ENCODE results near the gene PTPRD.
"Not testable (repeated sequence)": the region's sequence is repeated elsewhere in the genome, so short reads cannot be mapped to it uniquely, and the experiment has no call there.

PTPRD gene

DNA sequence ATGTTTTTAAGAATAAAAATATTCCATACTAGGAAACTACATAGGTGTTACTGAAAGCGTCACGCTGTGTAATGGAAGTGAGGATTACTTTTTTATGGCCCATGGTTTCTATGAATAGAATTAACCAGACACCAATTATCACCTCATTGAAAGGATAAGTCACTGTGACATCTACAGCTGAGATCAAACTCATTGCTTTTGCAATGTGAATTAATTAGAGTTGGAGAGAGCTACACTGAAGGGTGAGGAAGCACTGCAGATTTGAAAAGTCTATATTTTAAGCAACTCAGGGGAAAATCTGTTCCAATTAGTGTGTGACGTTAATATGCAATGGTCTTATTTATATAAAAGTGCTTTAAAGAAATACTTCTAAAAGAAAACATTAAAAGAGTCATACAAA lies 1513.2 kb downstream of the PTPRD start:
- no peak for DNase-seq

DNA sequence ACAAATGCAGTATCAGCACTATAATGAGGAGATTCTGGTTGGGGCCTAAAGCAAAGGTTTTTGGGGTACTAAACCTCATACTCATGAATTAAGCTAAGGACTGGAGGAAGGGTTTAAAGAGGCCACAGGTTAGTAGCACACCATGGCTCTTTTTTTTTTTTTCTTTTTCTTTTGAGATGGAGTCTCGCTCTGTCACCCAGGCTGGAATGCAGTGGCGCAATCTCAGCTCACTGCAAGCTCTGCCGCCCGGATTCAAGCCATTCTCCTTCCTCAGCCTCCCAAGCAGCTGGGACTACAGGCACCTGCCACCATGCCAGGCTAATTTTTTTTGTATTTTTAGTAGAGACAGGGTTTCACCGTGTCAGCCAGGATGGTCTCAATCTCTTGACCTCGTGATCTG lies 1515.5 kb downstream of the PTPRD start:
- not testable (repeated sequence) for DNase-seq

DNA sequence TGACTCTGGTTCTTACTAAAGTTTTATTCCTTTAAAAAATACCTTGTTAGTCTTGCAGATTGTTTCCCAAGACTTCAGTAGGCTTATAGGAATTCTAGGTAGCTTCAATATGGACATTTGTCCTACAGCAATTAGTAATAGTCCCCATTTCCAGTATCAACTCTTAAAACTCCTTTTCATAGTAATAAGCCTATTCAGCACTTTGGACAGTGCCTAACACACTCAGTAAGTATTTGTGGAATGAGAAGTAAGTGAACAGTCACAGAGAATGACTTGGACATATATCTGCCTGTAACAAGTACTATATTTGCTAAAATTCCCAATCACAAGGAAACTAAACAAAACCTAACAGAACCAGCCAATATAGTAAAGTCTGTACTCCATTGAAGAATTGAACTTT lies 1521.4 kb downstream of the PTPRD start:
- no peak for DNase-seq

DNA sequence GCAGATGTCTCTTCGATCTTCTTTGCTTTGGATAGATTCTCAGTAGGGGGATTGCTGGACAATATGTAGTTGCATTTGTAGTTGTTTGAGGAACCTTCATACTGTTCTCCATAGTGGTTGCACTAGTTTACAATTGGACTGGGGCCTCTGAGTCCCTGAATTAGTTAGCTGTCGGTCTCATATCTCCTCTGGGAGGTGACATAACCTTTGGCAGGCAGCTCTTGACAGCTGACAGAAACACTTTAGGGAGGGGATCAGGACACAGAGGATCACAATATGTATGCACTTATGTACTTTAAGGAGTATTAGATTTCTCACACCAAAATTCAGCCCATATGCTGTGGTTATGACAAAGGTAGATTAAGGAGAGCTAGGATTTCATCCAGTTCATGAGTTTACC lies 1533.3 kb downstream of the PTPRD start:
- DNase-seq = no peak

DNA sequence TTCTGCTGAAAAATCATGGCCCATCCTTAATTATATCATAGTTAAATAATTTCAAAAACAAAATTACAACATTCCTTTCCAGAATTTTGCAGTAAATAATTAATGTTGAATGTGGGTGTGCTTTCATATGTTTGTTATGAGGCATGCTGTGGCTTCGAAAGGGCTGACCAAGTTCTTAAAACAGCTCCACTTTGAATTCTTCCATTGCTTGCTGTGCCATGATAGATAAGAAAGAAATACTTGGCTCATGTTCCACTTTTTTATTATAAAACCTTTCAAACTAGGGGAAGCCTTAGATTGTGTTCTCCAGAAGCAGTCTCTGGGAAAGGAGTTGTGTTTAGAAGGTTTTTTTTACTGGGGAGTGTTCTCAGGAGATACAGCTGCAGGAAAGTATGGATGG lies 1534.5 kb downstream of the PTPRD start:
- no peak for DNase-seq

DNA sequence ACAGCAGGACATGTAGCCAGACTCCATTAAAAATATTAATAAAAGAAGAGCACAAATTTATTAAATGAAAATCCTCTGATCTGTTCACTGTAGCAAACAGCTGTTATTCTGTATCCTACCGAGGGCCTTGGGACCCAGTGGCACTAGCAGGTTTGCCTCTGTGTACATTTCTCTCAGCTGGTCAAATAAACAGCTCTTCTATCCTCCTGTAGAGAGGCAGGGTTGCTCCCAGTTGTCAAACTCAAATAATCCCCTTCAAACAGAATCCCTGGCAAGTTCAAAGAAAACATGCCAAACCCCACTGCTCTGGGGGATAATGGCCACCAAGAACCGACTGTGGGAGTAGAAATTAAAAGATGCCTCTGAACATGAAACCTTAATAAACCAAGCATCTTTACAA lies 1551.2 kb downstream of the PTPRD start:
- DNase-seq = no peak

DNA sequence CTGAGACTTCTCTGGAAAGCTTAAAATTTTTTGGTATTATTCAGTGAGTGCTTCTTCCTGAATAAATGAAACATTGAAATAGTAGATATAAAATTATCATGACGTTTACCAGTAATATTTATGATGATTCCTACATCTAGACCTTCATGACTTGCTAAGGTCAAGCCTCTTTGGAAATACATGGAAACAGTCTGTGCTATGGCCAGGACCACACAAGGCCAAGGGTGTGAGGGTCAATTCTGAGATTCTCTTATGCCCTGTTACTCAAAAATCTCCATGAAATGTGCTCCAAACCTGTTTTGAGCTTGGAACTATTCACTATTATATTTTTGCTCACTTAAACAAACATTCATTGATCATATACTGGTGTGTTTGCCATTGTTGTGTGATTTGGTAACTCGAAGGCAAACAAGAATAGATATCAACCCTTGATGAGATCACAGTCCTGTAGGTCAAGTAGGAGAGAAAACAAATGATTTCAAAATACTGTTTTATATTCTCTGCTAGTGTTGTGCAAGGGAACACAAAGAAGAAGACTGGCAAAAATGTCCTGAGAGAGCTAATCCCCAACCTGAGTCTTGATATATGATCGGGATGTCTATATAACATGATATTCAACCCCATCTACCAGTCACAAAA lies 1558.3 kb downstream of the PTPRD start:
- no peak for DNase-seq

DNA sequence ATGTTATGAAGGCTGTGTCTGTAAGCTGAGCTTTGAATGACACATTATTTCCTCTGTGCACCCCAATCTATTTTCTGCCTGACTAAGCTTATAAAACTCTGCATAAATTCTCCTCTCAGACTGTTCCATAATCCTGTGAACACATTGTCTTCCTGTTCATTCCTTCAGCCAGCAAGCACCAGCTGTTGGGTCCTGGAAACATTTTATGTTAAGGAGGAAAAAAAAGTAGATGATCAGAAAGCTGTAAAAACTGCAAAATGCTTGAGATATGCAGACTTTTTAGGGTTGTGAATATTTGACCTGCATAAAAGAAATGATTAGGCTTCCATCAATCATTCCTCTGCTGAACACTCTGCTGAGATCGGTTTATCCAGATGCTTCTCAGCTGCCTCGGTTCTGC lies 1567.2 kb downstream of the PTPRD start:
- no peak for DNase-seq

DNA sequence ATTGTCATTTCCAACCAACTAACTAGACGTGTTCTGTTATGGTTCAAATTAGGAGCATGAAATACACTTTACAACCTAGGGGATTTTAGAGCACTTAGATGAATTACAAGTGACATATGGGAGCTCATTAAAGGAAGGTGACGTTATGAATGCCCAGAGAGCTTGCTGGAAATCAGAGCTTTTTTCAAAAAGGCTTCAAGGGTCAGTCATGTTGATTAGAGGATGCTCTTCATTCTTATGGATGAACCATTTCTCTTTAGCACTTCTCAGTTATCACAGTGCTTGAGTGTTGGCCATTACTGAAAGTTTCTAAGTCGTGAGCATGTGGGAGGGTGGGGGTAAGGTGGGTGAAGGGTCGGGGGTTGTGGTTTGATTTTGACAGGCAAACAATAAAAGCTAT lies 1567.7 kb downstream of the PTPRD start:
- no peak for DNase-seq

DNA sequence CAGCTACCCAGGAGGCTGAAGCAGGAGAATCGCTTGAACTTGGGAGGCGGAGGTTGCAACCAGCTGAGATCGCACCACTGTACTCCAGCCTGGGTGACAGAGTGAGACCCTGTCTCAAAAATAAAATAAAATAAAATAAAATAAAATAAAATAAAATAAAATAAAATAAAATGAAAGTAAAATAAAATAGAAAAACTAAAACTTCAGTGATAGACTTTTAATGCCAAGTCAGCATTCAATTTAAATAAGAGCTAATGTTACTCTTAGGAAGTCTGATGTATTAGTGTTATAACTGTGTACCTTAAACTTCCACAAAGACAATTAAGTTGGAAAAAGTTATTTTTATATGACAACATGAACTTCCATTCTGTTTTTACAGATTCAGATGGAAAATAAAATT lies 1569.0 kb downstream of the PTPRD start:
- not testable (repeated sequence) for DNase-seq

DNA sequence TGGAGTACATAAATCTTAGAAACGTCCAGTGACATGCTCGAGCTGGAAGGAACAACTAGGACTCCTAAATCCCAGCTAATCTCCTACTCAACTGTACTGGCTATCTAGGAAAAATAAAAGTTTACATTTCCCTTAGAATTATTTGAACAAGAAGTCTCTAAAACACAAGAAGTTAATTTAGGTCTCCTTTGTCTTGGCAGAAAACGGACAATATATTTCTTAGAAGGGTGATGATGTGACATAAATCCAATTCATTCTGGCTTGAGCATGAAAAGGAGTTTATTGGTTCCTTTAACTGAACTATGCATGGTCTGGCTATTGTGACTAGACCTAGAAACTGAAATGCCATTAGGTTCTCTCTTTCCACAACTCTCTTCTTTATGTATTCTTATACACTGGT lies 1571.0 kb downstream of the PTPRD start:
- DNase-seq = no peak

DNA sequence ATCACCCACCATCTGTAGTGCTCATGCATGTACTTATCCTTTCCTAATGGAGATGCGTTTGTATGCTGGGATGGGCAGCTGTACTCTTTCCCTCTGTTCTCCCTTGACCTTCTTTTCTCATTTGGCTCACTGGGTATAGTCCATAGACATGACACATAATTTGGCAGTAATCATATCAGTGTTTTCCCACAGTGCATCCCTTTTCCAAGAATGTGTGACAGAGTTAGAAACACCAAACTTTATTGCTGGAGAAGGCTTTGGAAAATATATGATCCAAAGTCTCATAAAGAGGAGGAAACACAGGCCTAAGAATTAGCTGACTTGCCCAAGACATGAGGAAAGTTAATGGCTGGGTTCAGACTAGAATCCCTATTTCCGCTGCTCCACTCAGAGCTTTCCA lies 1579.8 kb downstream of the PTPRD start:
- no peak for DNase-seq

DNA sequence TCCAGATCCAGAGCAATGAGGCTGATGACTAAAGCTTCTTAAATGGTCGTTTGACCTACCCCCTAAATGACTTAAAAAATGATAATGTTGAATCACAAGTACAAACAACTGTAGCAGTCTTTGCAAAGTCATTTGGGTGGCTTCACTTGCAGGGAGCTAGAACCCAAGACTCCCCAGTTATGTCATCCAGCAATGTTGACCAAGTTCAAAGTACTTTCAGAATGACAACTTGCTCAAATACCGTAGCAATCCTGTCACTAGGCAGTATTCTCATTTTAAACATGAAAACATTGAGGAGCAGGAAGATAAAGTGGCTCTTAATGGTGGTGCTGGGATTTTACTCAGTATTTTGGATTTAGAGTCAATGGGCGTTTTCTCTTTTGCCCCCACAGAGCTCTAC lies 1596.2 kb downstream of the PTPRD start:
- DNase-seq = no peak

DNA sequence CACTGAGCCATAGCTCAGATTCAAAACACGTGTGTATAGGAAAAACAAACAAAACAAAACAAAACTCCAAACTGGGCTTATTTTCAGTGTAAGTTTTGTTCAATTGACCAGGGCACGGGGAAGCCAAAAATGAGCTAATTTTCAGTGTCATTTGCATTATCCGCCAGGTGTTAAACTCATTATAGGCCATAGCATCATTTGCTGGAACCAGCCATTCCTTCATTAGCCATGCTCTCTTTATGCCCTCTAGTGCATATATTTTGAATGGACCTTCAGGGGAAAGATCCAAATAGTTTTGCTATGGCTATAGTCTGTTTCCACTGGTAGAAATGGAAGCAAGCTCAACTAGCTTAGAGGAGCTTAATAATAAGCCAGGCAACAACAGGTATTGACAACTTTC lies 1608.0 kb downstream of the PTPRD start:
- no peak for DNase-seq

DNA sequence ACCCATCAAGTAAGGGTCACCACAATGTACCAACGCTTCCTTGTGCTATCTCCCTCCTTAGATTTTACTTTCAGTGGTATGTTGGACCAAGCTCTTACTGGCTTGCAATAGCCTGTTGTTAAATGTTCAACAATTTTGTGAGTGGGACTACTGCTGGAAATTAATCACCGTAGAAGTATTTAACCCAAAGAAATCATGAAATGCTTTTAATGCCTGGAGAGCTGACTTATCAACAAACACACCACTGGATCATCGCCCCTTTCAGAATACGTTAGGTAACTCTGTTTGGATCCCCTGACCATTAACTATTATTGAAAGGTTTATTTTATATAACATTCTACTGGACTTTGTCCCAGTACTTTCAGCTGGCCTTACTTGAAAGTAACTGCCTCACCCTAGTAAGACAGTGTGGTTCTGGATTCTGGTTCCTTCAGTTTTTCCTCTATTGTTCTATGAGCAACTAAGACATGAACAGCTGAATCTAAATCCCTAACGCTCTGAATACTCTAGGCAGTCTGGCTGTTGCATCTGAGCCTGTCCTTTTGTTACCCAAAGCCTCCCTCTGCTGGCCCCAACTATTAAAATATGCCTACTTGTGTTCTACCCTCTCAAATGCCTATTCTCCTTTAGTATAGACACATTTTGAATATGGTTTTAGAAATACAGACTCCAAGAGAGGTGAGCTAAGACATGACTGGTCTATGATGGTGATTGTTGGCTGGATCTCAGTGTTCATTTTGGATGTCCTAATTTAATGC lies 1609.8 kb downstream of the PTPRD start:
- DNase-seq = no peak

DNA sequence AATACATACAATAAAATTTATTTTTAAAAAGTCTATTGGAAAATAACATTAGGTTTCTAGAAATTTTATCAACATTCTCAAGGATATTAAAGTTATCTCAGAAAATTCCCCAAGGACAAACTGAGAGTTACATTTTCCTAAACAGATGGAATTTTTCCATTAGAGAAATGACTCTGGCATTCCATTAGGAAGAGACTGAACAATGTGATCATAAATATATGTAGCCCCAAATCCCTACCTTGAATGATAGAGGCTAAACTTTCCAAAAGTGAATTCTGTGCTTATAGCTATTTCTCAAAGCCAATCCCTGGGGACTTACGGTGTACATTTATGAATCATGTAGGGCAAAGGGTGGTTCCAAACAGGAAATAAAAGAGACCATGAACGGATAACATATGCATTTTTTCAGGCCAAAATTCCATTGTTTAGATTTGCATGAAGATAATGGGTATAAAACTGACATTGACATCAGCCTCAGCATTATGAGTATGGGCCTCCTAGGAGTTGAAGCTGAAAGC lies 1632.2 kb downstream of the PTPRD start:
- no peak for DNase-seq

DNA sequence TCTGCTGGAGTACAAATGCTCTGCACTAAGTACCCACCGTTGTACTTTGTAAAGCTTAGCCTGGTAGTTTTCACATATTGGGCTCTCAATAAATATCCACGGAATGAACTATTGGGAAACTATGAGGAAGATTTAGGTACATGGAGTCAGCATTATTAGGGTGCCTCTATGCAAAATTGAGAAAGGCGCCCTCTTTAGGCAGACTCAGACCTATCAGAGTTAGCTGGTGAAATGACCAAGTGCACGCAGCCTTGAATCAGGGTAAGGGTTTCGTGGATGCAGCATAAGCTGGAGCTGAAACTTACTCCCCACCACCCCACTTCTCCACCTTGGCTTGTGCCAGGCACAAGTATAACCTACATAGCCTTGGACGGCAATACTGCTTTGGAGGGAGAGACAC lies 1634.5 kb downstream of the PTPRD start:
- no peak for DNase-seq

DNA sequence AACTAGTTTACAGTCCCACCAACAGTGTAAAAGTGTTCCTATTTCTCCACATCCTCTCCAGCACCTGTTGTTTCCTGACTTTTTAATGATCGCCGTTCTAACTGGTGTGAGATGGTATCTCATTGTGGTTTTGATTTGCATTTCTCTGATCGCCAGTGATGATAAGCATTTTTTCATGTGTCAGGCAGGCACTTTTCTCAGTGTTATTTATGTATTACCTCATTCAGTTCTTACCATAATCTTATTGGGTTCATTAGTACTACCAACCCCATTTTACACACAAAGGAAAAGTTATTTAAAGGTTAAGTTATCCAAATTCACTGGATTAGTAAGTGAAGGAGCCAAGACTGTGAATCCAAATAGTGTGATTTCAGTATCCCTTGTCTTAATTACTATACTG lies 1644.5 kb downstream of the PTPRD start:
- DNase-seq = not testable (repeated sequence)

DNA sequence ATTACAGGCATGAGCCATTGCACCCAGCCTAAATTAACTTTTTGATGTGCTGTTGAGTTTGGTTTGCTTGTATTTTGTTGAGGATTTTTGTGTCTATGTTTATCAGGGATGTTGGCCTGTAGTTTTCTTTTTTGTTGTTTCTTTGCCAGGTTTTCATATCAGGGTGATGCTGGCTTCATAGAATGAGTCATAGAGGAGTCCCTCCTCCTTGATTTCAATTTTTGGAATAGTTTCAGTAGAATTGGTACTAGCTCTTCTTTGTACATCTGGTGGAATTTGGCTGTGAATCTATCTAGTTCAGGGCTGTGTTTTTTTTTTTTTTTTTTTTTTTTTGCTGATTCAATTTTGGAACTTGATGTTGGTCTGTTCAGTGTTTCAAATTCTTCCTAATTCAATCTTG lies 1648.9 kb downstream of the PTPRD start:
- no peak for DNase-seq

DNA sequence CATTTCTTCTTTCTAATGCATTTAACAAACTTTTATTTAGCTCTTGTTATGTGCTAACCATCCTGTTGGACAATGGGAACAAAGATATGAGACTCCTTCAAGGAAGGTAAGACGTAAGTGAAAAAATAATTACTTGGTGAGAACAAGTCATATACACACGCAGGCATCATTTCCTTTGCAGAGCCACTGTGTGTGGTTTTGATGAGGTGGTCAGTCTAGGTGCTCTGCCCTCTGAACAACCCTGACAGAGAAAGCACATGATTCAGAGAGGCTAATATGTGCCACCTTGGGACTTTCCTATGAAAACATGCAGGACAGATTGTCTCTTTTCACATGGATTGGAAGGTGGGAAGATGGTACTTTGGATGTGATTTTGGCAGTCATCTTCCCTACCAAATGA lies 1650.7 kb downstream of the PTPRD start:
- no peak for DNase-seq

DNA sequence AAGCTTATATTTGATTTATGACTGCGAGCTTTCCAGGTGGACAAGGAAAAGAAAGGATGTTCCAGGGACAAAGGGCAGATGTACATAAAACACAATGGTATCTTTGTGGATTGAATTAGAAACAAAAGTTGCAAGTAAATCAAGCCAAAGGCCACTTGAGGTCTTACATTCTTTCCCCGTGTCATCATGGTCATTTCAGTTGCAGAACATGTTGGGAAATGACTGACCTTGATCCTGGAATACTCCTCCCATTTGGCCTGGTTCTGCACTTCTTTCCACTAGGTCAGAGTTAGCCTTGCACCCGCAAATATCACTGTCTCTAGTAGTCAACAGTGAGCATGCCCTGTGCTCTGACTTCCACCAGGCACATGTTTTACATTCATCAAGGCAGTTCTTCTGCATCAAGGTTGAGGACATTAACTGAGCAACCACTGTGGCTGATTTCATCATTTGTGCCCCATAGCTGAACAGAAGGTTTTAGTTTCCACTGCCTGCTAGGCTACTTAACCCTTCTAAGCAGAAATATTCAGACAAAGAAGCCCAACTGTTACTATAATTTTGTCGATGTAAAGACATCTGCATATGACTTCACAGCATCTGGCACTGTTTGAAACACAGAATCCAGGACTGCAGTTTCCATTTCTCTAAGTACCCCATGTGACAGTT lies 1651.5 kb downstream of the PTPRD start:
- no peak for DNase-seq

DNA sequence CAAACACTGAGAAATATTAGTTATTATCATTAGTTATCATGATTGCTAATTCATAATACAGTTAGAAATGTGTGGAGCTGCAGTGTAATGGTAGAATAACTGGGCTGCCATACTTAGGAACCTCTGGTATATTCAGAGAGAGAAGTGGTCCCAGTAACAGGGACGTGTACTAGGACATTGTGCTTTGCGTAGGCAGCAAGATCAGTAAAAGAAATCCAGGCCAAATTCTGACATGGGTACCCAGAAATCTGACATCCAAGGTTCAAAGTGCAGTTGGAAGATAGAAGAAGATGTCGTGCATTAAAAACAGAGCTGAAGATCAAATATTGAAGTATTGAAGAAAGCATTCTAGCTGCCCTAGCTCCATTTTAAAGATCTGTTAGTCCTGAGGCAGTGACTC lies 1652.5 kb downstream of the PTPRD start:
- no peak for DNase-seq

DNA sequence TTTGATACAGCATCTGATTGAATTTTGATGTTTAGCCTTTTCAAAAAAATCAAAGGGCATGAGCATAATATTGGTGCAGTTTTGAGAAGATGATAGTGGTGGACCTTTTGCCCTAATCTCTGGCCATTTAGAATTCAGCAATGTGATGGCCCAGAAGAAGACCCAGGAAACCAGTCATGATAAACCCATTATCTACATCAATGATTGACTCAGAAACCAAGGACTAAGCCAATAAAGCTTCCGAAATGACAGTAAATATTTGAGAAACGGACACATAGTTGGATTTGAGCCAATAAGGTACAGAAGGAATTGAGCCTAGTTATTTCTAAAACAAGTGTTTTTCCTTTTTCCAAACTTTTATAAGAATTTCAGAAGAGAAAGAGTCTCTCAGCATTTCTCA lies 1654.4 kb downstream of the PTPRD start:
- DNase-seq = no peak

DNA sequence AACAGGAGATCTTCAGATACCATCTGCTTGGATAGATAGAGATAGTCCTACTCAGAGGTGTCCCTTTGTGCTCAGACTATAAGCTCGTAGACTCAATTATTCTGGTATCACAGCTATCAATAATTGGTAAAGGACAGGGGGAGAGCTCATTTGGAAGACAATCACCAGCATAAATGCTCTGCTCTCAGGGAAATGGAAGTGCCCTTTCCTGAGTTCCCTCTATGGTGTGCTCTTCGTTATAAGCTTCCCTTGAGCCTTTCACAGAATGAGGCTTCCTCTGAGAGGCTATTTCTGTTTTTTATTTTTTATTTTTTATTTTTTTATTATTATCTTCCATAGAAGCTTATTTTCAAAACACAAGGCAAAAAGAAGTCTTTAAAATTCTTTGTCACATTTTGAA lies 1657.5 kb downstream of the PTPRD start:
- DNase-seq = no peak
